ENCODE data around the gene MAP2K3. TPM values are rescaled to one million over a fixed set of nuclear protein-coding genes. Genes with fewer than 3 reads are reported as not detected.
"Not testable (repeated sequence)": the region's sequence is repeated elsewhere in the genome, so short reads cannot be mapped to it uniquely, and the experiment has no call there.

MAP2K3 gene
- total RNA-seq, 1 experiment from 2014 or later: 98.1 TPM

DNA sequence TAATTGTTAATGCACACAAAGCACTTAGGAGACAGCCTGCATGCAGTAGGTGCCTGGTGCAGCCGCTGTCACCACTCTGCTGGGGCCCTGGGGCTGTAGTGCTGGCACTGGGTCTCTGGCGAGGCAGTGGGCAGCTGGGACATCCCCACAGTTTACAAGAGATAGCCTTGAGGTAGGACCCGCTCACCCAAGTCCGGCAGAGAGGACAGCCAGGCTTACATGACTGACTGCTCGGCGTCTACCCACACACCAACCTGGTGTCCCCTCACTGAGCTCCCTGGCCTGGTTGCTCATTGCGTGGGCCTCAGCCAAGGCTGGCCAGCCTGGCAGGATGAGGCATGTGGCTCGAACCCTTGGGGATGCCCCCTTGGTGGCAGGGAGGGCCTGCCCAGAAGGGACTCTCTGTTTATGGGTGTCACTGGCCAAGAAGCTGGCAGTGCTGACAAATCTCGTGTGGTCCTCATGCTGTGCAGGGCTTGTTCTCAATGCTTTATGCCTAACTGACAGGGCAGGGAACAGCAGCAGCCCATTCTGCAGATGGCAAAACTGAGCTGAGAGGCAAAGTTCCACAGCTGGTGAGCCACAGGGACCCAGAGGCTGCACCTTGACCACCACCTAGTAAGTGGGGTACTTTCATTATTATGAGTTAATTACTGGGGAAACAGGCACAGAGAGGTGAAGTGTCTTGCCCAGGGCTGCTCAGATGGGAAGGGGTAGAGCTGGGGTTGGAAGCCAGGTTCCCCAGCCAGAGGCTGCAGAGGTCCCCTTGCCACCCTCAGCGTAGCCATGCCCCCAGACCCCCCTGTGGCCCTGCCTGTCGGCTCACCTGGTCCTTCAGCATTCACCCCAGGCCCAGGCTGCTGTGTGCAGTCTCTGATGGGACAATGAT is 58.8 kb downstream of the MAP2K3 start:
- DNase-seq; H3K79me2 ChIP-seq (ENCODE audit: low read depth); POLR2A ChIA-PET (ENCODE audit: unreplicated experiment); H3K27me3 ChIP-seq (ENCODE audit: insufficient read depth, low read depth); CTCF ChIA-PET; H3F3A ChIP-seq (ENCODE audit: insufficient read depth, low read depth); H2AFZ ChIP-seq; H4K20me1 ChIP-seq (ENCODE audit: insufficient read depth); H3K4me3 ChIP-seq; BruUV-seq (replicated peaks); H3K4me1 ChIP-seq (replicated peaks; ENCODE audit: insufficient read depth); H3K9me2 ChIP-seq (ENCODE audit: insufficient read depth); H3K36me3 ChIP-seq (ENCODE audit: low read depth); intact Hi-C loops (cut with micrococcal nuclease; ENCODE audit: unreplicated experiment); H3K4me2 ChIP-seq; H3K27ac ChIP-seq; H3K9me3 ChIP-seq (ENCODE audit: insufficient read depth, low read depth): not testable (repeated sequence)

DNA sequence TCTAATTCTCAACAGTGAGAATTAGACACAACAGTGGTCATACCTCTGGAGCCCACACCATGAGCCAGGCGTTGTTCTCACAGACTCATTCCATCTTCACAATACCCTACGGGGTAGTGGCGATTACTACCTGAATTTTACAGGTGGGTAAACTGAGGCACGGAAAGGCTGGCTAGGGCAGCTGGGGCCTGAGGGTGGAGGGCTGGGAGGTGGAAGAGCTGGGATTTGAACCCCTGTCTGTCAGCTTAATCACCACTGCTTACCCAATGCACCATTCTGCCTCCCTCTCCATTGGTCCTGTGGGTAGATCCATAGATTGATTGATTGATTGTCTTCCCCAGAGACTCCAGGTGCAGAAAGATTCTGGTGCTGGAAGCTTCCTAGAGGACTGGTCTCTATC is 60.3 kb downstream of the MAP2K3 start:
- H3K9me2 ChIP-seq (ENCODE audit: insufficient read depth); H3K9me3 ChIP-seq (ENCODE audit: insufficient read depth, low read depth); H3K27me3 ChIP-seq (ENCODE audit: insufficient read depth, low read depth); H3K4me3 ChIP-seq; H3K4me2 ChIP-seq; H3K27ac ChIP-seq; POLR2A ChIA-PET (ENCODE audit: unreplicated experiment); H3F3A ChIP-seq (ENCODE audit: insufficient read depth, low read depth); BruUV-seq (replicated peaks); CTCF ChIA-PET; intact Hi-C loops (cut with micrococcal nuclease; ENCODE audit: unreplicated experiment); H4K20me1 ChIP-seq (ENCODE audit: insufficient read depth); H3K4me1 ChIP-seq (replicated peaks; ENCODE audit: insufficient read depth); H3K36me3 ChIP-seq (ENCODE audit: low read depth); DNase-seq; H2AFZ ChIP-seq; H3K79me2 ChIP-seq (ENCODE audit: low read depth): not testable (repeated sequence)

DNA sequence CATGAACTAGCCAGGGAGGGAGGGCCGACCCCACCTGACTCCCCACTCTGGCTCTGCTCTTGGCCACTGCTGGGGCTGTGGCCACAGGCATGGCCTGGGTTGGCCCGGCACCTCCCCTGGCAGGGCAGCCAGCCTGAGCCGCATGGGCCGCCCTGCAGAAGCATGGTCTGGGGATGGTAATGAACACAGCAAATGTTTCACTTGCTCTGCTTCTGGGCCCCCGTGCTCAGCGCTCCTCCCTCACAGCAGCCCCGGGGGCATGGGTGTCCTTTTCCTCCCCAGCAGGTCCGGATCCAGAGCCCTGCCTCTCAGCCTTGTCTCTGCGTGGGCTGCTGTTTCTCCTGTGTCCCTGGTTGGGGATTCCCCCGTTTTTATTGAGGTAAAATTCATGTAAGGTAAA is 60.7 kb downstream of the MAP2K3 start:
- no TSS peak for BruUV-seq (replicated peaks)
- Histone ChIP-seq H4K20me1 (ENCODE audit: insufficient read depth) (no peaks in the 10 kb centered on the region), H3F3A (ENCODE audit: insufficient read depth, low read depth) (no peaks in the 10 kb centered on the region), H3K79me2 (ENCODE audit: low read depth) (no peaks in the 10 kb centered on the region), H3K27ac (no peak overlapping the region), H3K9me2 (ENCODE audit: insufficient read depth) (no peaks in the 10 kb centered on the region), H3K4me3 (no peak overlapping the region), H3K9me3 (ENCODE audit: insufficient read depth, low read depth) (no peaks in the 10 kb centered on the region), H3K36me3 (ENCODE audit: low read depth) (no peaks in the 10 kb centered on the region), H3K4me2 (no peak overlapping the region), H3K27me3 (ENCODE audit: insufficient read depth, low read depth) (no peaks in the 10 kb centered on the region), H2AFZ (no peak overlapping the region), H3K4me1 (replicated peaks; ENCODE audit: insufficient read depth) (no peaks in the 10 kb centered on the region)
- ChIA-PET POLR2A (ENCODE audit: unreplicated experiment) (no interaction called here), CTCF (no interaction called here)
- TF ChIP-seq, protein P1, sequence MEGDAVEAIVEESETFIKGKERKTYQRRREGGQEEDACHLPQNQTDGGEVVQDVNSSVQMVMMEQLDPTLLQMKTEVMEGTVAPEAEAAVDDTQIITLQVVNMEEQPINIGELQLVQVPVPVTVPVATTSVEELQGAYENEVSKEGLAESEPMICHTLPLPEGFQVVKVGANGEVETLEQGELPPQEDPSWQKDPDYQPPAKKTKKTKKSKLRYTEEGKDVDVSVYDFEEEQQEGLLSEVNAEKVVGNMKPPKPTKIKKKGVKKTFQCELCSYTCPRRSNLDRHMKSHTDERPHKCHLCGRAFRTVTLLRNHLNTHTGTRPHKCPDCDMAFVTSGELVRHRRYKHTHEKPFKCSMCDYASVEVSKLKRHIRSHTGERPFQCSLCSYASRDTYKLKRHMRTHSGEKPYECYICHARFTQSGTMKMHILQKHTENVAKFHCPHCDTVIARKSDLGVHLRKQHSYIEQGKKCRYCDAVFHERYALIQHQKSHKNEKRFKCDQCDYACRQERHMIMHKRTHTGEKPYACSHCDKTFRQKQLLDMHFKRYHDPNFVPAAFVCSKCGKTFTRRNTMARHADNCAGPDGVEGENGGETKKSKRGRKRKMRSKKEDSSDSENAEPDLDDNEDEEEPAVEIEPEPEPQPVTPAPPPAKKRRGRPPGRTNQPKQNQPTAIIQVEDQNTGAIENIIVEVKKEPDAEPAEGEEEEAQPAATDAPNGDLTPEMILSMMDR (conservative IDR thresholded peaks at IDR 0.05): no peak
- TF ChIP-seq EZH2 (IDR thresholded peaks at IDR 0.05; ENCODE audit: low read depth): no peak
- intact Hi-C loops (cut with micrococcal nuclease; ENCODE audit: unreplicated experiment): no loop called here
- DNase-seq: no peak

DNA sequence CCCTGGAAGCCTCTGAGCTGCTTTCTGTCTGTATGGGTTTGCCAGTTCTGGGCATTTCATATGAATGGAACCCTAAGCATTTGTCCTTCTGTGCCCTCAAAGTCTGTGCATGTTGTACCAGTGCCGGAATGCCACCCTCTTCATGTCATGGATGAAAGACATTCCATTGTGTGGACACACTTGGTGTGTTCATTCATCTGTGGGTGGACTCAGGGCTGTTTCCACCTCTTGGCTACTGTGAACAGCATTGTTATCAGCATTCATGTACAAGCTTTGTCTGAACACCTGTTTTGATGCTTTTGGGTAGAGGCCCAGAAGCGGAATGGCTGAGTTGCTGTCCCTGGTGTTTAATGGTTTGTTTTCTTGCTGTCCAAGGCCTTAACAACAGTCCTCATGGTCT is 61.6 kb downstream of the MAP2K3 start:
- H2AFZ ChIP-seq; H3F3A ChIP-seq (ENCODE audit: insufficient read depth, low read depth); H3K27ac ChIP-seq; BruUV-seq (replicated peaks); H3K4me2 ChIP-seq; CTCF ChIA-PET; H3K4me1 ChIP-seq (replicated peaks; ENCODE audit: insufficient read depth); H3K4me3 ChIP-seq; H3K27me3 ChIP-seq (ENCODE audit: insufficient read depth, low read depth); H3K9me3 ChIP-seq (ENCODE audit: insufficient read depth, low read depth); H3K9me2 ChIP-seq (ENCODE audit: insufficient read depth); H4K20me1 ChIP-seq (ENCODE audit: insufficient read depth); H3K36me3 ChIP-seq (ENCODE audit: low read depth); H3K79me2 ChIP-seq (ENCODE audit: low read depth); DNase-seq; POLR2A ChIA-PET (ENCODE audit: unreplicated experiment); intact Hi-C loops (cut with micrococcal nuclease; ENCODE audit: unreplicated experiment): not testable (repeated sequence)

DNA sequence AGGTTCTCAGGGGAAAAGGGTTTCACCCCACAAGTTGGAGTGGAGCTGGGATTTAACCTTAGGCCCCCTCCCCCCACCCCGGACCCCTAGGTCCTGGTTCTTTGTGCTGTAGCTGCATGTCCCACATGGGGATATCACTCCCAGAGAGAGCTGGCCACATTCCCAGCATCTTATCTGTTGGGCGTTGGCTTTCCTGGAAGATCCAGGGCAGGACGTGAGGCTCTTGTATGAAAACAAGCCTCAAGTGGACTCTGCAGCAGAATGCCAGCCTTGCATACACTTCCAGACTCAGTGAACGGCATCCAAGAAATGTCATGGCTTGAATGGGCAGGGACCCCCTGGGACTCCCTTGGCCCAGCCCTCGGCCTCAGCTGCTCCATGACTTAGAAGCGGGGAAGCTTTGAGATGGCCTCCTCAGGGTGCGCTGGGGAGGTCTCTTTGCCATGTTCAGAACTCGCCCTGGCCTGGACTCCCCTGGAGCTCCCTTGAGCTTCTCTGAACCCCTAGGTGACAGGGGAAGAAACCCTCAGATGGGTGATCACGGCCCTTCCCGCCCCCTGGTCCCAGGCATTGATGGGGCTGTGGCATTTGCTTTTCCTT is 62.2 kb downstream of the MAP2K3 start:
- intact Hi-C loops (cut with micrococcal nuclease; ENCODE audit: unreplicated experiment); H3F3A ChIP-seq (ENCODE audit: insufficient read depth, low read depth); POLR2A ChIA-PET (ENCODE audit: unreplicated experiment); H3K36me3 ChIP-seq (ENCODE audit: low read depth); H4K20me1 ChIP-seq (ENCODE audit: insufficient read depth); H3K27ac ChIP-seq; H3K4me3 ChIP-seq; H2AFZ ChIP-seq; H3K9me3 ChIP-seq (ENCODE audit: insufficient read depth, low read depth); H3K4me1 ChIP-seq (replicated peaks; ENCODE audit: insufficient read depth); H3K27me3 ChIP-seq (ENCODE audit: insufficient read depth, low read depth); H3K9me2 ChIP-seq (ENCODE audit: insufficient read depth); BruUV-seq (replicated peaks); CTCF ChIA-PET; H3K4me2 ChIP-seq; H3K79me2 ChIP-seq (ENCODE audit: low read depth): not testable (repeated sequence)
- peak in 1 of 2 experiments; percentile 28 for DNase-seq

DNA sequence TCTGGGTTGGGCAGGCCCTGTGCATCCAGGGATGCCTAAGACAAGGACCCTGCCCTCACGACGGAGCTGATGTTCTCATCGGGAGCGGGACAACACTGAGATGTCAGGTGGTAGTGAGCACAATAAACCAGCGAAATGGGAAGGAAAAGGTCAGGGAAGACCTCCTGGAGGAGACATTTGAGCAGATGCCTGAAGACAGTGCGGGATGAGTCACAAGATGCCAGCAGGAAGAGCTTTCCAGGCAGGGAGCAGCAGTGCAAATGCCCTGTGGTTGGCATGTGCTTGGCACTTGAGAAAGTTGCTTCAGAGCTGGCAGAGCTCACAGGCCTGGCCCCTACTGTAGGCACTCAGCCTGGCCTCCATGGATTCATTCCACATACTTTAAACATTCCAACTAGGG is 63.1 kb downstream of the MAP2K3 start:
- H2AFZ ChIP-seq; CTCF ChIA-PET; H3K4me3 ChIP-seq; H3K4me1 ChIP-seq (replicated peaks; ENCODE audit: insufficient read depth); BruUV-seq (replicated peaks); H4K20me1 ChIP-seq (ENCODE audit: insufficient read depth); H3K36me3 ChIP-seq (ENCODE audit: low read depth); DNase-seq; H3K79me2 ChIP-seq (ENCODE audit: low read depth); POLR2A ChIA-PET (ENCODE audit: unreplicated experiment); H3K9me2 ChIP-seq (ENCODE audit: insufficient read depth); H3K27me3 ChIP-seq (ENCODE audit: insufficient read depth, low read depth); H3F3A ChIP-seq (ENCODE audit: insufficient read depth, low read depth); H3K9me3 ChIP-seq (ENCODE audit: insufficient read depth, low read depth); H3K4me2 ChIP-seq; intact Hi-C loops (cut with micrococcal nuclease; ENCODE audit: unreplicated experiment); H3K27ac ChIP-seq: not testable (repeated sequence)

All from PC-9 (cell line).